Measurements from ENCODE around the gene S100P.

DNA sequence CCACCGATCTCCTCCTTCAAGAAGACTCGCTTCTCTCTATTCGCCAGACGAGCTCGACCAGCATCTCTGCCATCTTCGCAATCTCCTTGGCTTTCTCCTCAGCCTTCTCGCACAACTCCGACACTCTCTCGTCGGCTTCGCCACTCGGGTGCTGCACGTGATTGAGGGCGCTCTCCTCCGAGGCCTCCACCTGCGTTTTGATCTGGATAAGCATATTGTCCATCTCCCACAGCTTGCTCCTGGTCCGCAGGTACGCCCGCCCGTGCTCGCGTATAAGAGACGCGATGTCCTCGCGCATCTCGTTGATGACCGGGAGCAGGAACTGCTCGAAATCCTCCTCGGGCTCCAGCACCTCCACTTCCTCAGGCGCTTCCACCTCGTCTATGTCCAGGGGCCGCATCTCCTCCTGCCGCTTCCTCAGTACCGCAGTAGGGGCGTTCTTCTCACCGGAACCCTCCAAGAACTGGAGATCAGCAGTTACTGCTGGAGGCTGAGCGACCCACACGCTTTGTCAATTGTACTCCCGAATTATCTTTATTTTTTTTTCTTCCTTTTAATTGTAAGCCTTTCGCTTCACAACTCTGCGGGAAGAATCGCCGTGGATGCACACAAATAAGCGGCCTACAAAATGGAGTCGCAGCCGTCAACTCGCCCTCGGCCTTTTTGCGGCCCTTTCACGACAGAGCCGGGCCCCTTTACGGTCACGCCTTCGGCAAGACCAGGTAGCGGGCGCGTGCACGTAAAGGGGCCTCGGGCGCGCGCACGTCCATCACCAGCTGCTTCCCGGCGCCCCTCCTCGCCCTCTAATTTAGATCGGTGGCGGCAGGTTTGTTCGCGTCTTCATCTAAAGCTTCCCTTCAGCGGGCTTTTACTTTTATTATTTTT, 15.8 kb downstream of the S100P start, which contains the start of gene MRFAP1L1:
- TF ChIP-seq ZNF274 (IDR thresholded peaks at IDR 0.05; ENCODE audit: low read depth, low read length) (no peak), SUZ12 (IDR thresholded peaks at IDR 0.05; ENCODE audit: extremely low read depth, insufficient read depth, insufficient read length) (no peak)

Measured in NT2/D1 (cell line).